ENCODE results near the gene C5.
"Not testable (repeated sequence)": the region's sequence is repeated elsewhere in the genome, so short reads cannot be mapped to it uniquely, and the experiment has no call there.

The C5 gene

GRCh38 chr9:120977321-120977720, 72.8 kb downstream of the C5 start:
- DNase-seq = no peak

- DNase-seq = no peak
These were observed 75.2 kb downstream of the C5 start for GRCh38 chr9:120974921-120975320.

GRCh38 chr9:120974181-120974580, 75.9 kb downstream of the C5 start:
- DNase-seq = no peak

GRCh38 chr9:120971938-120972337, 78.1 kb downstream of the C5 start:
- no peak for DNase-seq

- DNase-seq = not testable (repeated sequence)
These were observed 78.6 kb downstream of the C5 start for GRCh38 chr9:120971471-120971870.

- DNase-seq = no peak
These were observed 79.8 kb downstream of the C5 start for GRCh38 chr9:120970244-120970643.

- no peak for DNase-seq
These were observed 84.1 kb downstream of the C5 start for GRCh38 chr9:120966013-120966369.

- DNase-seq = peak; percentile 4 to 44
These were observed 84.6 kb downstream of the C5 start for GRCh38 chr9:120965344-120966012.

- DNase-seq = no peak
These were observed 88.1 kb downstream of the C5 start for GRCh38 chr9:120961936-120962335.

- no peak for DNase-seq
These were observed 90.1 kb downstream of the C5 start for GRCh38 chr9:120960001-120960400.

- no peak for DNase-seq
These were observed 93.2 kb downstream of the C5 start for GRCh38 chr9:120956862-120957261.

GRCh38 chr9:120951960-120952618, 98.0 kb downstream of the C5 start:
- DNase-seq = no peak

- DNase-seq = no peak
These were observed 99.4 kb downstream of the C5 start for GRCh38 chr9:120950421-120951388.

GRCh38 chr9:120949290-120949689, 100.8 kb downstream of the C5 start:
- no peak for DNase-seq

- DNase-seq = no peak
These were observed 101.3 kb downstream of the C5 start for GRCh38 chr9:120948824-120949223.

GRCh38 chr9:120947222-120947621, 102.9 kb downstream of the C5 start:
- no peak for DNase-seq

GRCh38 chr9:120946259-120946658, 103.8 kb downstream of the C5 start:
- no peak for DNase-seq

GRCh38 chr9:120944948-120945347, 105.1 kb downstream of the C5 start:
- no peak for DNase-seq

- no peak for DNase-seq
These were observed 105.6 kb downstream of the C5 start for GRCh38 chr9:120944434-120944843.

- DNase-seq = no peak
These were observed 107.7 kb downstream of the C5 start for GRCh38 chr9:120942186-120943001.

- no peak for DNase-seq
These were observed 108.9 kb downstream of the C5 start for GRCh38 chr9:120941046-120941770.

- no peak for DNase-seq
These were observed 109.5 kb downstream of the C5 start for GRCh38 chr9:120940573-120940972.
